NB4 (cell line): Measurements from ENCODE around the gene RRP1B.

ENCODE experiments used
- CTCF ChIP-seq: IDR thresholded peaks from one replicate; pipeline ENCODE4 v1.5.1; 2012; ENCODE audit warnings: low read depth, low read length
- POLR2A ChIP-seq: IDR thresholded peaks from 2 replicates; pipeline ENCODE4 v1.6.1; 2011; ENCODE audit warnings: mild to moderate bottlenecking; ENCODE audit not compliant: insufficient read length; ENCODE audit errors: extremely low read depth

DNA sequence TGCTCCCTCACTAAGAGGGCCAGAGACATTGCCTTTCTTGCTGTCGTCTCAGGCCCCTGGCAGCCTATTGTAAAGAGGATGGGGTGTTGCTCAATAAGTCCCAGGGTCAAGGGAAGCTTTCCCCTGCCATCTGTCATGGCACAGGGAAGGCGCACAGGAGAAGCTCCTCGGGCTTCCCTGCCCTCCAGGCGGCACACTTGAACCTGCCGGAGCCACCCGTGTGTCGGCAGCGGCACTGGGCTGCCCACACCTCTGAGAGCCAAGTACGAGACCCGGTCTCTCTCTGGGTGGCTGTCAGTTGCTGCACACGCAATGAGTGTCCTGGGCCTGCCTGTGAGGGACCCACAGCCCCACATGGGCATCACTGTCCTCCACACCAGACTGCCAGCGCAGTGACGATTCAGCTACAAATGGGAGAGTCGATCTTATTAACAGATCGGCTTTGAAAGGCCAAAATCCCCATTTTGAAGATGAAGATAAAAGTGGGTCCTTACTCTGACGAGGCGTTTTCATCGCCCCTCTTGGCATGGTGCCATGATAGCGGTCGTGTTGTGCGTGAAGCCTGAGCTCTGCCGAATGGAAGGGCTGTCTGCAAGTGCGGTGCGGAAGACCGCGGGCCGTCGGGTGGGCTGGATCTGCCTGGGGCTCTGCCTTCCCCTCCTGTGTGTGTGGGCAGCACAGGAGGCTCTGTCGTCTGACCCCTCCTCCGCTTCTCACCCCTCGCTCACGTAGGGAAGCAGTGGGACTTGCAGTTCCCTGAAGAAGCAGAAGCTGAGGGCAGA, 30.4 kb downstream of the RRP1B start:
- TF ChIP-seq CTCF (no peak), POLR2A (no peak)
